Measurements from ENCODE around the gene NRBP1.

NRBP1 gene

GRCh38 chr2:27427863-27428212 is 593 bp upstream of the NRBP1 start:
- DNase-seq (ENCODE audit: low spot score), result no peak

DNA sequence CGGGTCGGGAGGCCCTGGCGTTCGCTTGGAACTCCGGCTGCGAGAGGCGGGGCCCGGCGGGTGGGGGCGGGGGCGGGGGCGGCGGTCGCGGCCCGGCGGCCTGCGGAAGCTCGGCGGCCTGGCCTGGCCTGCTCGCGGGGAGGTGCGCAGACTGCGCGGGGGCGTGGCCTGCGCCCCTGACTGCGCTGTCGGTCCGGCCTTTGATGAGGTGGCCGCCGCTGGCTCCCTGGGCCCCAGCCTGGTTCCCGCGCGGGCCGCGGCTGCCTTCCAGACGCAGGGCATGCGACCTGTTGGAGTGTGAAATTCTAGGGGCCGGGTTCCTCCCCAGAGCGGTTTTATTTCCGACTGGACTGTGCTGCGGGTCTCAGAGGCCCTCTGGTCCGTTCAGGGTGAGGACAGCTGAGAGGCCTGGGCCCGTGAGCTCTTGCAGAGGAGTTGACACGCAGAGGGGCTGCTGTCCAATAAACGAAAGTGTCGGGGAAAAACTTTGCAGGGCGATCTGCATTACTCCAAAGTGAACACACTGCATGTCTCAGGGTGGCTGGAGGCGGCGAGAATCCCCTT is 629 bp downstream of the NRBP1 start:
- TF ChIP-seq CTCF (IDR thresholded peaks at IDR 0.05; ENCODE audit: extremely low read depth, missing control alignments), result no peak
- DNase-seq (ENCODE audit: low spot score), result peak; percentile 94

More at GRCh38 chr2:27427863-27428212, 593 bp upstream of the NRBP1 start:
- no peak for TF ChIP-seq CTCF (IDR thresholded peaks at IDR 0.05; ENCODE audit: extremely low read depth, missing control alignments)

GRCh38 chr2:27431395-27431794 is 3.0 kb downstream of the NRBP1 start:
- DNase-seq (ENCODE audit: low spot score), result no peak
- no peak for TF ChIP-seq CTCF (IDR thresholded peaks at IDR 0.05; ENCODE audit: extremely low read depth, missing control alignments)

GRCh38 chr2:27435628-27436027 is 7.2 kb downstream of the NRBP1 start:
- TF ChIP-seq CTCF (IDR thresholded peaks at IDR 0.05; ENCODE audit: extremely low read depth, missing control alignments), result no peak
- DNase-seq (ENCODE audit: low spot score), result no peak

- DNase-seq (ENCODE audit: low spot score), result no peak
- TF ChIP-seq CTCF (IDR thresholded peaks at IDR 0.05; ENCODE audit: extremely low read depth, missing control alignments), result no peak
Observed at GRCh38 chr2:27441226-27441926, 12.9 kb downstream of the NRBP1 start.

DNA sequence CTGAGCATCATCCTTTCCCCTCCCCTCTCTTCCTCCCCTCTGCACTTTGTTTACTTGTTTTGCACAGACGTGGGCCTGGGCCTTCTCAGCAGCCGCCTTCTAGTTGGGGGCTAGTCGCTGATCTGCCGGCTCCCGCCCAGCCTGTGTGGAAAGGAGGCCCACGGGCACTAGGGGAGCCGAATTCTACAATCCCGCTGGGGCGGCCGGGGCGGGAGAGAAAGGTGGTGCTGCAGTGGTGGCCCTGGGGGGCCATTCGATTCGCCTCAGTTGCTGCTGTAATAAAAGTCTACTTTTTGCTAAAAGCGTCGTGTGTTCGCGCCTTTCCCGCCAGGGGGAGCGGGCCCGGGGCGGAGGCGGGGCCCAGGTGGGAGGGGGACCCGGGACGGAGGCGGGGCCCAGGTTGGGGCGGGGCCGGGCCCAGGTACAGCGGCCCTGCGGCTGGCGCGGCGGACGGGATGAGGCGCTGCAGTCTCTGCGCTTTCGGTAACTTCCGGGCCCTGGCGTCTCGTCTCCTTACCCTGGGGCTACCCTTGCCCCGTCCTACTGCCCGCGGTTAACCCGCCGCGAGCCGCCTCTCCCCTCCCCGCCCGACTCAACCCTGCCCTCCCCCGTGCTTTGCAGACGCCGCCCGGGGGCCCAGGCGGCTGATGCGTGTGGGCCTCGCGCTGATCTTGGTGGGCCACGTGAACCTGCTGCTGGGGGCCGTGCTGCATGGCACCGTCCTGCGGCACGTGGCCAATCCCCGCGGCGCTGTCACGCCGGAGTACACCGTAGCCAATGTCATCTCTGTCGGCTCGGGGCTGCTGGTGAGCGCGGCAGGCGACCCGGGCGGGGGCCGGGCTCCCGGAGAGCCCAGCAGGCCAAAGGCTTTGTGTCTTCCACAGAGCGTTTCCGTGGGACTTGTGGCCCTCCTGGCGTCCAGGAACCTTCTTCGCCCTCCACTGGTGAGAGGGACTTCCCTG is 13.8 kb downstream of the NRBP1 start, which contains the start of gene KRTCAP3:
Gene KRTCAP3, plus strand, starts transcription at position 424 of the 962 bp plus-strand sequence. Its CDS starts 32 bp downstream, at position 456.
- DNase-seq (ENCODE audit: low spot score), result peak; percentile 80
- no peak for TF ChIP-seq CTCF (IDR thresholded peaks at IDR 0.05; ENCODE audit: extremely low read depth, missing control alignments)

- no peak for DNase-seq (ENCODE audit: low spot score)
- TF ChIP-seq CTCF (IDR thresholded peaks at IDR 0.05; ENCODE audit: extremely low read depth, missing control alignments), result no peak
Observed at GRCh38 chr2:27442920-27443282, 14.5 kb downstream of the NRBP1 start.

All from GM20000 (cell line).